A549 (cell line): Measurements from ENCODE around the gene OSGIN1. TPM values are rescaled to one million over a fixed set of nuclear protein-coding genes. Genes with fewer than 3 reads are reported as not detected.

Experiments
- ATAC-seq, 2 experiments: fragments of 200-7000 bp in 1 of 2; fragments of >200 bp in 1 of 2; cut with Nextera tagmentation in 1 of 2; cut with Tn5 transposase in 1 of 2; 3 replicates each; pipeline versions ENCODE4 v1.8.0 to v1.9.1; 2018 to 2020; ENCODE audit warnings: mild to moderate bottlenecking in 1 of 2, moderate library complexity in 1 of 2
- CTCF ChIA-PET: fragments of 300-600 bp; sonication (Branson Sonifier 250); formaldehyde crosslinking; extraction: SDS; loops from one replicate; lab custom pipeline; 2021; ENCODE audit warnings: antibody characterized with exemption, inconsistent platforms; lab: Yijun Ruan, JAX
- POLR2A ChIA-PET: fragments of 350-600 bp; formaldehyde crosslinking; extraction: SDS; loops from one replicate; lab custom pipeline; 2021; ENCODE audit warnings: antibody characterized with exemption, inconsistent platforms; lab: Yijun Ruan, JAX
- DNase-seq, 2 experiments: peaks; one replicate each; pipeline versions ENCODE4 v3.0.0 to v3.0.0-alpha.2; 2011 to 2016; ENCODE audit warnings: low read depth in 1 of 2, low spot score in 1 of 2
- FAIRE-seq: peaks from 2 replicates; lab custom pipeline; 2011; peaks lifted over from hg19 to GRCh38; lab: Jason Lieb, UNC
- H3K27ac ChIP-seq, 2 experiments: fragments of >200 bp; sonication (Bioruptor Twin); formaldehyde crosslinking; 3 replicates each; pipeline ENCODE4 v1.5.1; 2016 to 2017
- H3K4me1 ChIP-seq: fragments of >200 bp; sonication (Bioruptor Twin); formaldehyde crosslinking; 3 replicates; pipeline ENCODE4 v1.6.1; 2016
- H3K4me2 ChIP-seq: fragments of >200 bp; sonication (Bioruptor Twin); formaldehyde crosslinking; 3 replicates; pipeline ENCODE4 v1.6.1; 2016
- H3K4me3 ChIP-seq: fragments of >200 bp; sonication (Bioruptor Twin); formaldehyde crosslinking; 3 replicates; pipeline ENCODE4 v1.5.1; 2016
- H3K9me3 ChIP-seq: fragments of >200 bp; sonication (Bioruptor Twin); formaldehyde crosslinking; 3 replicates; pipeline ENCODE4 v1.6.1; 2016
- CHD2 ChIP-seq: fragments of 150-350 bp; IDR thresholded peaks from 2 replicates; pipeline ENCODE4 v1.6.1; 2014; ENCODE audit warnings: low read length; ENCODE audit not compliant: partially characterized antibody
- EP300 ChIP-seq, 2 experiments: fragments of >200 bp; sonication (Bioruptor Twin); formaldehyde crosslinking; IDR thresholded peaks; 2 replicates in 1 of 2; 3 replicates in 1 of 2; pipeline ENCODE4 v1.6.1; 2016 to 2017
- ESRRA ChIP-seq: fragments of 150-350 bp; IDR thresholded peaks from 2 replicates; pipeline ENCODE4 v1.6.1; 2014; ENCODE audit warnings: mild to moderate bottlenecking, low read length, borderline replicate concordance
- FOSB ChIP-seq: fragments of 250-450 bp; sonication (Bioruptor Pico); IDR thresholded peaks from 2 replicates; pipeline ENCODE4 v1.5.0; 2020; ENCODE audit warnings: mild to moderate bottlenecking, moderate library complexity
- HEYL ChIP-seq: fragments of 250-450 bp; sonication (Bioruptor Pico); IDR thresholded peaks from 2 replicates; pipeline ENCODE4 v1.8.0; 2021; ENCODE audit warnings: mild to moderate bottlenecking, moderate library complexity
- HOXA7 ChIP-seq: fragments of 250-450 bp; sonication (Bioruptor Pico); IDR thresholded peaks from 2 replicates; pipeline ENCODE4 v1.5.0; 2020; ENCODE audit warnings: mild to moderate bottlenecking, moderate library complexity
- HOXB13 ChIP-seq: fragments of 250-450 bp; sonication (Bioruptor Pico); IDR thresholded peaks from 2 replicates; pipeline ENCODE4 v1.5.0; 2020; ENCODE audit warnings: low read depth, mild to moderate bottlenecking, moderate library complexity
- MAZ ChIP-seq: fragments of 150-350 bp; IDR thresholded peaks from 2 replicates; pipeline ENCODE4 v1.6.1; 2014; ENCODE audit warnings: antibody characterized with exemption, low read depth, low read length, borderline replicate concordance
- POLR2AphosphoS2 ChIP-seq: conservative IDR thresholded peaks from 2 replicates; pipeline ENCODE4 v1.6.1; 2012; ENCODE audit warnings: low read length, improper control_type of control experiment, inconsistent platforms
- RCOR1 ChIP-seq: fragments of 150-350 bp; IDR thresholded peaks from 2 replicates; pipeline ENCODE4 v1.6.1; 2014; ENCODE audit warnings: antibody characterized with exemption, low read length, low read depth
- ZFP36 ChIP-seq: fragments of 450-650 bp; IDR thresholded peaks from 2 replicates; pipeline ENCODE4 v1.6.1; 2014; ENCODE audit warnings: borderline replicate concordance; ENCODE audit not compliant: partially characterized antibody
- WGBS: methylation state at CpG from one replicate; pipeline ENCODE4 v1.1.6; 2017; ENCODE audit errors: missing lambda C conversion rate; 5-methylcytosine and 5-hydroxymethylcytosine counted together
- polyA plus RNA-seq, 4 experiments: library from polyadenylated mRNA; depleted of rRNA in 3 of 4; stranded (reverse); fragments of >200 nt; fragmentation: RNase III in 1 of 4; extraction: RNeasy Plus Mini Kit Qiagen cat#74134 plus additional on column Dnase treatment in 1 of 4; gene quantifications; 2 replicates in 3 of 4; 3 replicates in 1 of 4; pipeline ENCODE4 v1.2.3, GENCODE V29; 2011 to 2017
- TF ChIP-seq, protein P1 (sequence below): fragments of 450-650 bp; IDR thresholded peaks from 2 replicates; pipeline ENCODE4 v1.6.1; 2014; ENCODE audit warnings: antibody characterized with exemption
- TF ChIP-seq, protein P2 (sequence below): IDR thresholded peaks from 2 replicates; pipeline ENCODE4 v1.6.1; 2012
- TF ChIP-seq, protein P3 (sequence below): fragments of 250-450 bp; sonication (Bioruptor Pico); IDR thresholded peaks from 2 replicates; pipeline ENCODE4 v1.5.0; 2021; ENCODE audit warnings: mild to moderate bottlenecking, moderate library complexity, borderline replicate concordance
- TF ChIP-seq, protein P4 (sequence below): fragments of >200 bp; sonication (Bioruptor Twin); formaldehyde crosslinking; IDR thresholded peaks from 3 replicates; pipeline ENCODE4 v1.6.1; 2016

Gene OSGIN1
- polyA plus RNA-seq, 2 of the 4 experiments (the other 2 are of a cell fraction) = 25.9 to 37.6 TPM

DNA sequence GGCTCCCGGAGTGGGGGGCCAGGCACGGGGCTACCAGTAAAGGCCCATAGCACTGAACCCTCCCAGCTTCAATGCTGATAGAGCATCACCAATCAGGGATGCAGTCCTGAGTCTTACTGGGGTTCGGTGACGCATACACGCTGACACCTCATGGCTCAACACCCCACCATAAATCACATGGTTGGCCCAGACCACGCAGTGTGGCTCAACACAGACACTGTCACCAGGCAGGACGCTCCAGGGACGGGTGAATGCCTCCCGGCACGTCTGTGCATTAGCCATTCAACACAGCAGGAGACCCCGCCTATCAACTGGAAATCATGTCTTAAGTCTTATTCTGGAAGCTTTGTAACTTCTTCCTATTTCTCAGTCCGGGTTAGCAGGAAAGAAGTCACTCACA lies 50.0 kb downstream of the OSGIN1 start:
- 77% methylated on average over 12 of the region's 12 CpGs for WGBS
- no peak for FAIRE-seq
- CTCF ChIA-PET = interaction anchor here (1.2 to 1.6 kb wide), 2 partner anchors 19 to 63 kb away, joined by 4 to 6 read pairs; no protein-coding TSS in a partner anchor

DNA sequence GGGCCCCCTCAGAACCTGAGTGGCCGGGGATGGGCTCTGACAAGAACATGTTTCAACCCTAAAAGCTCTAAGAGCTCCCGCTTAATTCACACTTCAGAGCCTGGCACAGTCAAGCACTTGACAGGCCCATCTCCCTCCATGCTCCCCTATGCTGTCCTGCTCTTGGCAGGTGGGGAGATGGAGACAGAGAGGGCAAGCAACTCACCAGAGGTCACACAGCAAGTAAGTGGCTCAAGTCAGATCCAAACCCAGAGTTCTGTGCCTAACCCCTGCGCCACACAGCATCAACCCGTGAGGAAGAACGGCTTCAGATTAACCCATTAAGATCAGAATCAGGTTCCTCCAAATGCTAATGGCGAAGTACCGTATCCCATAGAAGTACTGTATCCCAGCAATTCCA lies 51.4 kb downstream of the OSGIN1 start:
- WGBS = 77% methylated on average over 7 of the region's 7 CpGs
- TF ChIP-seq ZFP36 = peak; percentile 34
- TF ChIP-seq MAZ = no peak
- CTCF ChIA-PET = interaction anchor here (1.1 to 2.0 kb wide), 3 partner anchors 8 to 21 kb away, joined by 3 to 4 read pairs (median 4); no protein-coding TSS in a partner anchor
- no peak overlapping the region for H3K27ac ChIP-seq
- no peak for ATAC-seq
- no peaks in the 10 kb centered on the region for H3K4me1 ChIP-seq
- no peak for FAIRE-seq
- H3K4me3 ChIP-seq = no peak overlapping the region
- no peaks in the 10 kb centered on the region for H3K9me3 ChIP-seq
- no peak for DNase-seq
- POLR2A ChIA-PET = no interaction called here
- H3K4me2 ChIP-seq = no peak overlapping the region

More for the DNA sequence above, 50.0 kb downstream of the OSGIN1 start:
- TF ChIP-seq EP300 (IDR thresholded peaks at IDR 0.05) (no peak), FOSB (no peak), MAZ (no peak), ESRRA (no peak), CHD2 (no peak), HOXB13 (no peak), RCOR1 (no peak), HEYL (CRISPR knock-in tag) (no peak), POLR2AphosphoS2 (no peak), HOXA7 (CRISPR knock-in tag) (no peak)
- TF ChIP-seq, protein P1, sequence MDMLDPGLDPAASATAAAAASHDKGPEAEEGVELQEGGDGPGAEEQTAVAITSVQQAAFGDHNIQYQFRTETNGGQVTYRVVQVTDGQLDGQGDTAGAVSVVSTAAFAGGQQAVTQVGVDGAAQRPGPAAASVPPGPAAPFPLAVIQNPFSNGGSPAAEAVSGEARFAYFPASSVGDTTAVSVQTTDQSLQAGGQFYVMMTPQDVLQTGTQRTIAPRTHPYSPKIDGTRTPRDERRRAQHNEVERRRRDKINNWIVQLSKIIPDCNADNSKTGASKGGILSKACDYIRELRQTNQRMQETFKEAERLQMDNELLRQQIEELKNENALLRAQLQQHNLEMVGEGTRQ = no peak
- TF ChIP-seq, protein P2, sequence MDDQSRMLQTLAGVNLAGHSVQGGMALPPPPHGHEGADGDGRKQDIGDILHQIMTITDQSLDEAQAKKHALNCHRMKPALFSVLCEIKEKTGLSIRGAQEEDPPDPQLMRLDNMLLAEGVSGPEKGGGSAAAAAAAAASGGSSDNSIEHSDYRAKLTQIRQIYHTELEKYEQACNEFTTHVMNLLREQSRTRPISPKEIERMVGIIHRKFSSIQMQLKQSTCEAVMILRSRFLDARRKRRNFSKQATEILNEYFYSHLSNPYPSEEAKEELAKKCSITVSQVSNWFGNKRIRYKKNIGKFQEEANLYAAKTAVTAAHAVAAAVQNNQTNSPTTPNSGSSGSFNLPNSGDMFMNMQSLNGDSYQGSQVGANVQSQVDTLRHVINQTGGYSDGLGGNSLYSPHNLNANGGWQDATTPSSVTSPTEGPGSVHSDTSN = no peak
- TF ChIP-seq, protein P3, sequence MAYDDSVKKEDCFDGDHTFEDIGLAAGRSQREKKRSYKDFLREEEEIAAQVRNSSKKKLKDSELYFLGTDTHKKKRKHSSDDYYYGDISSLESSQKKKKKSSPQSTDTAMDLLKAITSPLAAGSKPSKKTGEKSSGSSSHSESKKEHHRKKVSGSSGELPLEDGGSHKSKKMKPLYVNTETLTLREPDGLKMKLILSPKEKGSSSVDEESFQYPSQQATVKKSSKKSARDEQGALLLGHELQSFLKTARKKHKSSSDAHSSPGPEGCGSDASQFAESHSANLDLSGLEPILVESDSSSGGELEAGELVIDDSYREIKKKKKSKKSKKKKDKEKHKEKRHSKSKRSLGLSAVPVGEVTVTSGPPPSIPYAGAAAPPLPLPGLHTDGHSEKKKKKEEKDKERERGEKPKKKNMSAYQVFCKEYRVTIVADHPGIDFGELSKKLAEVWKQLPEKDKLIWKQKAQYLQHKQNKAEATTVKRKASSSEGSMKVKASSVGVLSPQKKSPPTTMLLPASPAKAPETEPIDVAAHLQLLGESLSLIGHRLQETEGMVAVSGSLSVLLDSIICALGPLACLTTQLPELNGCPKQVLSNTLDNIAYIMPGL = no peak
- TF ChIP-seq, protein P4, sequence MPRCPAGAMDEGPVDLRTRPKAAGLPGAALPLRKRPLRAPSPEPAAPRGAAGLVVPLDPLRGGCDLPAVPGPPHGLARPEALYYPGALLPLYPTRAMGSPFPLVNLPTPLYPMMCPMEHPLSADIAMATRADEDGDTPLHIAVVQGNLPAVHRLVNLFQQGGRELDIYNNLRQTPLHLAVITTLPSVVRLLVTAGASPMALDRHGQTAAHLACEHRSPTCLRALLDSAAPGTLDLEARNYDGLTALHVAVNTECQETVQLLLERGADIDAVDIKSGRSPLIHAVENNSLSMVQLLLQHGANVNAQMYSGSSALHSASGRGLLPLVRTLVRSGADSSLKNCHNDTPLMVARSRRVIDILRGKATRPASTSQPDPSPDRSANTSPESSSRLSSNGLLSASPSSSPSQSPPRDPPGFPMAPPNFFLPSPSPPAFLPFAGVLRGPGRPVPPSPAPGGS = no peak
- no peak overlapping the region for H3K4me3 ChIP-seq
- DNase-seq (no peak), ATAC-seq (no peak)
- no peaks in the 10 kb centered on the region for H3K4me1 ChIP-seq
- no peak overlapping the region for H3K27ac ChIP-seq
- H3K4me2 ChIP-seq = no peak overlapping the region
- POLR2A ChIA-PET = no interaction called here
- no peaks in the 10 kb centered on the region for H3K9me3 ChIP-seq

DNA sequence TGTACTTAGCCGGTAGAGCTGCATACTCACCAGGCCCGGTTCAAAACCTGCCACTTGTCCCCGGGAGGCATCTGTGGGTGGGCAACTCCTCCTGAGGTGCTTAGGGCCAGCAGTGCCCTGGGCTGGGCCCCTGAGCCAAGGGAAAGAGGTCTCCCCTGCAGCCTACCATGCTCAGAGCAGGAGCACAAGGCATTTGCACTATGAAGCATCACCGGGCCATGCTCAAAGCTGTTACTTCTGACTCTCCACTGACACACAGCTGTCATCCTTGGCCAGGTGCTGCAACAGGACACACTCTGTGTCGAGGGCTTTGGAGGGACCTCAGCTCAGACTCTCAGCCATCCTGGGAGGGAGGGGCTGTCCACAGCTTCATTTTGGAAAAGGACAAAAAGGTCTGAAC lies 52.4 kb downstream of the OSGIN1 start:
- H3K4me1 ChIP-seq = no peaks in the 10 kb centered on the region
- peak; percentile 22 to 38; a peak in 3 of 6 replicates for ATAC-seq
- no peak overlapping the region for H3K4me2 ChIP-seq
- TF ChIP-seq, protein P4 = no peak
- H3K27ac ChIP-seq = no peak overlapping the region
- ChIA-PET CTCF (interaction anchor here (1.1 to 2.0 kb wide), 2 partner anchors 10 to 12 kb away, joined by 3 to 4 read pairs; no protein-coding TSS in a partner anchor), POLR2A (no interaction called here)
- H3K9me3 ChIP-seq = no peaks in the 10 kb centered on the region
- WGBS = 44% methylated on average over 5 of the region's 5 CpGs
- no peak for FAIRE-seq
- H3K4me3 ChIP-seq = no peak overlapping the region
- no peak for DNase-seq
